Activated effector memory CD4-positive, alpha-beta T cell treated with Interleukin-2 at 50 U/mL for 16 hours (primary cell): ENCODE data around the gene PRKCA.

ENCODE experiments used
- DNase-seq: peaks from one replicate; pipeline ENCODE4 v3.0.0-alpha.2; 2020

PRKCA gene

GRCh38 chr17:66760324-66760723 is 457.9 kb downstream of the PRKCA start:
- DNase-seq, result no peak

- DNase-seq, result no peak
These were observed 459.9 kb downstream of the PRKCA start for GRCh38 chr17:66762276-66762675.

- no peak for DNase-seq
These were observed 460.6 kb downstream of the PRKCA start for GRCh38 chr17:66763056-66763455.

- no peak for DNase-seq
These were observed 462.1 kb downstream of the PRKCA start for GRCh38 chr17:66764506-66764905.

- no peak for DNase-seq
These were observed 464.9 kb downstream of the PRKCA start for GRCh38 chr17:66767154-66767933.

- no peak for DNase-seq
These were observed 467.5 kb downstream of the PRKCA start for GRCh38 chr17:66769911-66770310.

- DNase-seq, result no peak
These were observed 469.9 kb downstream of the PRKCA start for GRCh38 chr17:66772148-66772812.

- no peak for DNase-seq
These were observed 472.9 kb downstream of the PRKCA start for GRCh38 chr17:66775271-66775670.

- DNase-seq, result no peak
These were observed 473.5 kb downstream of the PRKCA start for GRCh38 chr17:66775881-66776400.

GRCh38 chr17:66776999-66777688 is 474.7 kb downstream of the PRKCA start:
- no peak for DNase-seq

GRCh38 chr17:66777689-66778225 is 475.3 kb downstream of the PRKCA start:
- DNase-seq, result no peak

- DNase-seq, result no peak
These were observed 476.3 kb downstream of the PRKCA start for GRCh38 chr17:66778531-66779236.

- DNase-seq, result no peak
These were observed 476.8 kb downstream of the PRKCA start for GRCh38 chr17:66779237-66779606.

GRCh38 chr17:66781135-66781534 is 478.7 kb downstream of the PRKCA start:
- DNase-seq, result no peak

- DNase-seq, result no peak
These were observed 480.4 kb downstream of the PRKCA start for GRCh38 chr17:66782851-66783250.

GRCh38 chr17:66783656-66784381 is 481.4 kb downstream of the PRKCA start:
- DNase-seq, result no peak

- no peak for DNase-seq
These were observed 482.4 kb downstream of the PRKCA start for GRCh38 chr17:66784621-66785364.

- no peak for DNase-seq
These were observed 483.7 kb downstream of the PRKCA start for GRCh38 chr17:66786107-66786506.

GRCh38 chr17:66787914-66788313 is 485.5 kb downstream of the PRKCA start:
- DNase-seq, result no peak

- DNase-seq, result no peak
These were observed 486.7 kb downstream of the PRKCA start for GRCh38 chr17:66789093-66789492.

GRCh38 chr17:66789961-66790437 is 487.6 kb downstream of the PRKCA start:
- DNase-seq, result no peak
